Measurements from ENCODE around the gene IGSF9B.
A peak's percentile ranks its signal among the peaks of the same experiment; 100 is the strongest.
"Not testable (repeated sequence)": the region's sequence is repeated elsewhere in the genome, so short reads cannot be mapped to it uniquely, and the experiment has no call there.

IGSF9B gene, protein sequence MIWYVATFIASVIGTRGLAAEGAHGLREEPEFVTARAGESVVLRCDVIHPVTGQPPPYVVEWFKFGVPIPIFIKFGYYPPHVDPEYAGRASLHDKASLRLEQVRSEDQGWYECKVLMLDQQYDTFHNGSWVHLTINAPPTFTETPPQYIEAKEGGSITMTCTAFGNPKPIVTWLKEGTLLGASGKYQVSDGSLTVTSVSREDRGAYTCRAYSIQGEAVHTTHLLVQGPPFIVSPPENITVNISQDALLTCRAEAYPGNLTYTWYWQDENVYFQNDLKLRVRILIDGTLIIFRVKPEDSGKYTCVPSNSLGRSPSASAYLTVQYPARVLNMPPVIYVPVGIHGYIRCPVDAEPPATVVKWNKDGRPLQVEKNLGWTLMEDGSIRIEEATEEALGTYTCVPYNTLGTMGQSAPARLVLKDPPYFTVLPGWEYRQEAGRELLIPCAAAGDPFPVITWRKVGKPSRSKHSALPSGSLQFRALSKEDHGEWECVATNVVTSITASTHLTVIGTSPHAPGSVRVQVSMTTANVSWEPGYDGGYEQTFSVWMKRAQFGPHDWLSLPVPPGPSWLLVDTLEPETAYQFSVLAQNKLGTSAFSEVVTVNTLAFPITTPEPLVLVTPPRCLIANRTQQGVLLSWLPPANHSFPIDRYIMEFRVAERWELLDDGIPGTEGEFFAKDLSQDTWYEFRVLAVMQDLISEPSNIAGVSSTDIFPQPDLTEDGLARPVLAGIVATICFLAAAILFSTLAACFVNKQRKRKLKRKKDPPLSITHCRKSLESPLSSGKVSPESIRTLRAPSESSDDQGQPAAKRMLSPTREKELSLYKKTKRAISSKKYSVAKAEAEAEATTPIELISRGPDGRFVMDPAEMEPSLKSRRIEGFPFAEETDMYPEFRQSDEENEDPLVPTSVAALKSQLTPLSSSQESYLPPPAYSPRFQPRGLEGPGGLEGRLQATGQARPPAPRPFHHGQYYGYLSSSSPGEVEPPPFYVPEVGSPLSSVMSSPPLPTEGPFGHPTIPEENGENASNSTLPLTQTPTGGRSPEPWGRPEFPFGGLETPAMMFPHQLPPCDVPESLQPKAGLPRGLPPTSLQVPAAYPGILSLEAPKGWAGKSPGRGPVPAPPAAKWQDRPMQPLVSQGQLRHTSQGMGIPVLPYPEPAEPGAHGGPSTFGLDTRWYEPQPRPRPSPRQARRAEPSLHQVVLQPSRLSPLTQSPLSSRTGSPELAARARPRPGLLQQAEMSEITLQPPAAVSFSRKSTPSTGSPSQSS (N-terminal part only)

DNA sequence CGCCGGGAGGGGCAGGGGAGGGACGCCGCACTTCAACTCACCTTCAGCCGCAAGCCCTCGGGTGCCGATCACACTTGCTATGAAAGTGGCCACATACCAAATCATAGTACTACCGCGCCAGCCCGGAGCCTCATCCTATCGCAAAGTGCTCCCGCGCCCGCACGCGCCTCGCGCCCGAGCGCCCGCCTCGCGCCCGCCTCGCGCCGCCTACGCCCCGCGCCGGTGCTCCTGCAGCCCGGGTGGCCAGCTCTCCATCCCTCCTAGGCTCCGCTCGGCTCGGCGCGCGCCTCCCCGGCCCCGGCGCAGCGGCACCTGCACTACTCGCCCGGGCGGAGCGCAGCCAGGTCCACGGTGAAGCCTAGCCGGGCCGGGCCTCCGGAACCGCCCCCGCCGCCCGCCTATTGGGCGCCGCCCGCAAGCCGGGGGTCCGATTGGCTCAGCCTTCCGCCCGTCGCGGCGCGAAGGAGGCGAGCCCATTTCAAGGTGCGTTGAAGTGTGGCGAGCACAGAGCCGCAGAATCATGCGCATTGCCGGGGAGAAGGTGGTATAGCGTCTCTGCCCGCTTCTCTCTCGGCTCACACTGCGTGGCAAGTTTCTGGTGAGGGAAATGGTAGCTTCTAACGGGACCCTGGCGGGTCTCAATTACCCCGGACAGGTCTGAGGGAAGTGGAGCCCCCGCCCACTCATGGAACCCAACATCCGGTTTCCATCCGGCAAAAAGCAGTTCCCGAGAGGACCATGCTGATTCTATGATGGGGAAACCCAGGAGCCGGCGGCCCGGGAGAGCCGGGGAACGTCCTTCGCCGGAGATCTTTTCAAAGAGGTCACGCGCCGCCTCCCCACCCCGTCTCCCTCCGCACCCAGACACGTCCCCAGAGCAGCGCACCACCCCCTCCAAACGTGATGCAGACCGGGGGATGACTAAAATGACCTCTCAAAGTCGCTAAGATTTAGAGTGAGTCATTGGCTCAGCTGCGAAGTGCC lies at the start of gene IGSF9B:
Gene IGSF9B, minus strand, starts transcription at position 319 of the 984 bp plus-strand sequence. Its CDS starts 214 bp downstream, at position 105.
- peak; percentile 23 for DNase-seq (ENCODE audit: low read depth)

DNA sequence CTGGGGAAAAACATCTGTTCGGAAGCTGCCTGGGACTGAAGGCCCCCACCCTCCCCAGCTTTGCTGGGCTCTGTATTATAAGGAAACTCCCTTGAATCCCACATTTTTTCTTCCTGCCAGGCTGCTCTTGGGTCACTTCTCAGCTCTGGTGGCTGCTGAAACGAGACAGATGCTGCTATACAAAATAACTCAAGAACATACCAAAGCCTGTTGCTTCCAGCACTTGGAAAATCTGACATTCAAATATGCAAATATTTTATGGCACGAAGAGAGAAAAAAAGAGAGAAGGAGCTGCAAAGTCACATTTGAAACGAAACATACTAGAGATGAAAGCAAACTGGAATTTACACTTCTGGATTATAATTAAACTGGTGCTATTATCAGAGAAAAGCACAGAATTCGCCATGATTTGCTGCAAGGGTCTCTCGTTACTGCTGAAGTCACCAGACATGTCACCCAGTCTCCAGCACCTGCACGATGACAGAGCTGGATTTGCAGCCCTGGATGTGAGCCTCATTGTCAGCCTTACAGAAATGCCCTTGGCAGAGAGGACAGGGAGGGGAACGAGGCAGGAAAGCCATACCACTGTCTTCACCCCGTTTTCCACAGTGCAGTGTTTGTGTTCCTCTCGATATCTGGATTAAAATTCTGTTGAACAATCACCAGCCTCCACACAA lies 47.9 kb upstream of the IGSF9B start:
- no peak for DNase-seq (ENCODE audit: low read depth)

DNA sequence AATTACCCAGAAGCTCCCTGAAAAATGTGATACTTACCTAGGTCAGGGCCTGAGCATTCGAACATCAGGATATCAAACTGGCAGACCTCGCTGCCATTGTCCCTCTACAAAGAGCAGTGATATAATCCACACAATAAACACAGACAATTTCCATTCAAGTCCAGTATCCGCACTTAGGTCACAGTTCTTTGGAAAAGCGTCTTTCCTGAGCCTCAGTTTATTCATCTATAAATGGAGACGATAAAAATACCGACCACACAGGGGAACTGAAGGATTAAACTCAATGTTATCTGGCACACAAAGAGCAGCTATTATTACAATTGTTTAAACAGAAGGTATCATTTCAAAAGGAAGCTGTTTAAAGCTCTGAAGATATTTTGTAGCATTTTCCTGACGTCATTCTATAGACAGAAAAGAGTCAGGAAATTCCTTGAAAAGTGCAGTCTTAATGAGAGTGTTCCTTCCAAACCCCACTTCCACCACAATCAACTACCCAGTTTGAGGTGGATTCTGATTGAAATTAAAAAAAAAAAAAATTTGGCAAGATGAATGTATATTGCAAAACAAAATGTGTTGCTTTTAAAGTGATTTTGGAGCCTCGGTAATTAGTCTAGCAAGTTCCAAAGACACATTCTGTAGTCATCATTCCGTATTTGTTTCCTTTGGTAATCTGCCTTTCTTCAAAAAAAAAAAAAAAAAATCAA lies 47.2 kb upstream of the IGSF9B start:
- DNase-seq (ENCODE audit: low read depth), result no peak

DNA sequence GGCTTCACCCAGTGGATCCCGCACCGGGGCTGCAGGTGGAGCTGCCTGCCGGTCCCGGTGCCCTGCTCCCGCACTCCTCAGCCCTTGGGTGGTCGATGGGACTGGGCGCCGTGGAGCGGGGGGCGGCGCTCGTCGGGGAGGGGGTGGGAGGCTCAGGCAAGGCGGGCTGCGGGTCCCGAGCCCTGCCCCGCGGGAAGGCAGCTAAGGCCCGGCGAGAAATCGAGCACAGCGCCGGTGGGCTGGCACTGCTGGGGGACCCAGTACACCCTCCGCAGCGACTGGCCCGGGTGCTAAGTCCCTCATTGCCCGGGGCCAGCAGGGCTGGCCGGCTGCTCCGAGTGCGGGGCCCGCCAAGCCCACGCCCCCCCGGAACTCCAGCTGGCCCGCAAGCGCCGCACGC lies 46.1 kb upstream of the IGSF9B start:
- DNase-seq (ENCODE audit: low read depth), result not testable (repeated sequence)

DNA sequence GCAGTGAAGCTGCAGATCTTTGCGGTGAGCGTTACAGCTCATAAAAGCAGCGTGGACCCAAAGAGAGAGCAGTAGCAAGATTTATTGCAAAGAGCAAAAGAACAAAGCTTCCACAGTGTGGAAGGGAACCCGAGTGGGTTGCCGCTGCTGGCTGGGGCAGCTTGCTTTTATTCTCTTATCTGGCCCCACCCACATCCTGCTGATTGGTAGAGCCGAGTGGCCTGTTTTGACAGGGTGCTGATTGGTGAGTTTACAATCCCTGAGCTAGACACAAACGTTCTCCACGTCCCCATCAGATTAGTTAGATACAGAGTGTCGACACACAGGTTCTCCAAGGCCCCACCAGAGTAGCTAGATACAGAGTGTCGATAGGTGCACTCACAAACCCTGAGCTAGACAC lies 45.6 kb upstream of the IGSF9B start:
- not testable (repeated sequence) for DNase-seq (ENCODE audit: low read depth)

DNA sequence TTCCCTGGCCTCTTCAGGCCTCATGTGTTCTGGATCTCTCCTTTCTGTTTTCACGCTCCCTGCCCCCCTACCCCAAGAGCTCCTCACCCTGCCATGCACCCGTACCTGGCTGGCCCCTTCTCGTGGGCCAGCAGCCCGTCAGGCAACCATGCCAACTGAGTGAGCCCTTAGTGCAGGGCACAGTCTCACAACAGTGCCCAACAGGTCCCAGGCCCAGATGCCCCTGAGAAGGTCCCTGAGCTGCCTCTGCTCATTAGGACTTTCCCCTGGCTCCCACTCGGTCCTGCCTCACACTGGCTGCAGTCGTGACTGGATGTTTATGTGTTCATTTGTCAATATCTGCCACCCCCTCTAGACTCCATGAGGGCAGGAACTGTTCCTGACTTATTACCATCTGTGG lies 44.8 kb upstream of the IGSF9B start:
- no peak for DNase-seq (ENCODE audit: low read depth)

DNA sequence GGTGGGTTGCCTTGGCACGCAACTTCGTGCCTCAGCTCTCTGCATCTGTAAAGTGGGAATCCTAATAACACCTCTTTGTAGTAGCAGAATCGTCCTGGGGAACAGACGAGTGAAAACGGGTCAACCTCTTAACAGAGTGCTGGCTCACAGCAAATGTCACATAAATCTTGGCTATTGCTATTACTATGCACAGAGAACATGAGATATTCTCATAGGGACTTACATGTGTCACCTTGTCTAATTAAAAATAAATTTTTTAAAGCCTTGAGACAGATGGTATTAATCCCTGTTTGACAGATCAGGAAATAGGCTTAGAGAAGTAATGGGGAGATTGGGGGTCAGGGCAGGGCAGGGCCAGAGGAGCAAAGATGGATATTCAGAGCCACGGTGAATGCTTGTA lies 44.3 kb upstream of the IGSF9B start:
- no peak for DNase-seq (ENCODE audit: low read depth)

DNA sequence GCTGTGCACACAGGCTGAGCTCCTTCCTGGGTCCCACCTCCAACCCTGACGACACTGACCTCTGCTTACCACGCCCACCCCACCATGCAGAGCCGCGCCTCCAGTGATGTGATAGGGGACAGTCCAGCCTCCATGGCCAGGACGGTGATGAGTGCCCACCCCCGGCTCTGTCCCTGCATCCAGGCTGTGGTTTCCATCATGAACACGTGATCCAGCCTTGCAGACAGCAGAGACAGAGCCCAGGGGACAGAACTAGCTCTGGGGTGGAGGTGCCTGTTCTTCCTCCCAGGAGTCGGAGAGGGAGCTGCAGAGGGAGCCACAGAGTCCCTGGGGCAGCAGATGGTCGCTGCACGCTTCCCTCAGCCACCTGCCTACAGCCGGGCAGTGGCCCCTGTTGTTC lies 42.6 kb upstream of the IGSF9B start:
- DNase-seq (ENCODE audit: low read depth), result no peak

DNA sequence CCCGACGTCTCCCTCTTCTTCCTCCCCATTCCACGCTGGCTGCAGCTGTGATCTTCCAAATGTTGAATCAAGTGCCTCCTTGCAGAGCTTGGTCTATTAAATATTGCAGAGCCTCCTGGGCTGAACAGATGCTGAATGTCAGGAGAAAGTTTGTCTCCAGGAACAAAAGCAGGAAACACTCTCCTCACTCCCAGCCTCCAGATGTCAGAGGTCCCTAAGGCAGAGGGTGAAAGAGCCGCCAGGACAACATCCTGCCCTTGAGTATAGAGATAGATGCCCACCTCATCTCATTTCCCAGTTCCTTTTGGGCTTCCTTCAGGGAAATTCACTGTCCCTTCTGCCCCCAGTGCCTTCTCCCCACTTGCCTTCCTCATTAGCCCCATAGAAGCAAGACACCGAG lies 40.8 kb upstream of the IGSF9B start:
- DNase-seq (ENCODE audit: low read depth), result no peak

DNA sequence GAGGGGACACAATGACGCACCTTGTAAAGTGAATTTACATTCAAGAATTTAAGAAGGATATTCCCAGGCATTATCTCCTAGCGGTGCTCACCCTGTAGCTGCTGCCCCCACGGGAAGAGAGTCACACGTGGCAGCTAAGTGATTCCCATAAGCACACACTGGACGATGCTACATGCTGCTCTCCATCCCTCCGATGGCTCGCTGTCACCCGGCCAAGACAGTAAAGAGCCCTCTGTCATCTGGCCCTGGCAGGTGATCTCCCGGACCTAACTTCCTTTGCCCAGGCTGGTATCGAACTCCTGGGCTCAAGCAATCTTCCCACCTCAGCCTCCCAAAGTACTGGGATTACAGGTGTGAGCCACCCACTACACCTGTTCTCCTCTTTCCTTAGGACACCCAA lies 39.9 kb upstream of the IGSF9B start:
- no peak for DNase-seq (ENCODE audit: low read depth)

DNA sequence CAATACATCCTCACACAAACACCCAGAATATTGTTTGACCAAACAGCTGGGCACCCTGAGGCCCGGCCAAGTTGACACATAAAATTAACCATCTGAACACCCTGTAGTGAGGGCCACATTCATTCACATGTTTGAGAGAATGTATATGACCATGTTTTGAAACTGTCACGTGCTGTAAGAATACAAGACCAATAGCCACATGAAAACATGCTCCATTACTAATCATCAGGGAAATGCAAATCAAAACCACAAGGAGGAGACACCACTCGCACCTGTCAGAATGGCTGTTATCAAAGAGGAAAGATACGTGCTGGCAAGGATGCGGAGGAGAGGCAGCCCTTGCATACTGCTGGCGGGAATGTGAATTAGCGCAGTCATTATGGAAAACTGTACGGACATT lies 38.3 kb upstream of the IGSF9B start:
- no peak for DNase-seq (ENCODE audit: low read depth)

DNA sequence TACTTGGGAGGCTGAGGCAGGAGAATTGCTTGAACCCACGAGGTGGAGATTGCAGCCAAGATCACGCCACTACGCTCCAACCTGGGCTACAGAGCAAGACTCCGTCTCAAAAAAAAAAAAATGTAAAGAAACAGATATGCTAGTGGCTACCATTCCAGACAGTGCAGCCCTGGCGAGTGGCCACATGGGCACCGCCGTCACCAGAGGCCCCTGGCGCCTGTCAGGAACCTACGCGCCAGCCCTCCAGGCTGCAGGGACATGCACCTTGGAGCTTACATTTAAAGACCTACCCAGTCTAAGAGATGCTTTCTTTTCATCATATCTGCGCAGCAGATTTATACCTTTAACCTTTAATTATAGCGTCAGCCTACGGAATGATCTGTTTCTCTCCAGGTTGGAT lies 37.2 kb upstream of the IGSF9B start:
- no peak for DNase-seq (ENCODE audit: low read depth)

DNA sequence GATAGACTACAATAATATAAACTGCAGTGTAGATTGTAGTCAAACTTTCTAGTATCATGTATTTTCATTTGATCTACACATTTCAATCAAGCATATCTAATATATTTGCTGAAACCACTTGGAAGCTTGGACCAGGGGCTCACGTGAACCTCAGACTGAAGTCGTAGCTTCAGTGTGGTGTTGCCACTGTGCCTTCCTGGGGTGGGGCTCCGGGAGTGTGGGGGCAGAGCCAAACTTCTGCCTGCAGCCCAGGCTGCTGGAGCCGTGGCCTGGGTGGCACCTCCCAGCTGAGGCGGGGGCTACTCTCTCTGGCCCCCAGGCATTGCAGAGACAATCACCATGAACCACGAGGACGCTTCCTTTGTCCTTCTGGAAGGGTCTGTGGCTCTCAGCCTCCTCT lies 36.3 kb upstream of the IGSF9B start:
- DNase-seq (ENCODE audit: low read depth), result no peak

DNA sequence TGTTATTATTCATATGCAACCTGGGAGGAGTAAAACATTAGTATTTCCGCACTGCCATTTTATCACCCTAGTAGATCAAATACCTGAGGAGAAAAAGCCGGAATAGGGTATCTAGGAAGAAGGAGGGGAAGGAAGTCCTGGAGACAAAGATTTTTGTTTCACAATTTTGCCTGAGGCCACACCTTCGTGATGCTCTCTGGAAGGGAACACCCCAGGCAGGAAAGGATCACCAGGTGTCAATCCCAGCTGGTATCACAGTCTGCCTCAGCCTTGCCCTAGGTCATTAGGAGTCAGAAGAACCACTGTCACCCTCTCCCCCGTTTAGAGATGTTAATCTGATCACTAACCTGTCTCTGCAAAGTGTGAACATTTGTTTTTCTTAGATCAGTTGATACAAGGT lies 35.4 kb upstream of the IGSF9B start:
- DNase-seq (ENCODE audit: low read depth), result no peak

DNA sequence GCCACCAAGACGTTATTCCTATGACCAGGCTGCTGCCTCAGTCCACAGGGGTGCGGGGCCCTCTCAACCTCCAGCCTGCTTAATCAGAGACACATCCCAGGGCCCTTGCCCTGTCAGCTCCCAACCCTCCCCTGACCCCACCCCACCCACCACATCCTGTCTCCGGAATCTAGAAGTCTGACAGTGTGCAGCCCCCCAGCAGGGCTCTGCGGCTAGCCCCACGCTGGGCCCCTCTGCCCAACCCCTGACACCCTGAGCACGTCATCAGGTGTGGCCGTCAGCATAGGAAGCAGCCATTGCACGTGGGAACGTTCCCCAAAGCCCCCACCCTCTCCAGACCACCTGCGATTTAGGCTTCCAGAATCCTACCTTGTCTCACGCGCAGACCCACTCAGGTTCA lies 34.3 kb upstream of the IGSF9B start:
- no peak for DNase-seq (ENCODE audit: low read depth)

DNA sequence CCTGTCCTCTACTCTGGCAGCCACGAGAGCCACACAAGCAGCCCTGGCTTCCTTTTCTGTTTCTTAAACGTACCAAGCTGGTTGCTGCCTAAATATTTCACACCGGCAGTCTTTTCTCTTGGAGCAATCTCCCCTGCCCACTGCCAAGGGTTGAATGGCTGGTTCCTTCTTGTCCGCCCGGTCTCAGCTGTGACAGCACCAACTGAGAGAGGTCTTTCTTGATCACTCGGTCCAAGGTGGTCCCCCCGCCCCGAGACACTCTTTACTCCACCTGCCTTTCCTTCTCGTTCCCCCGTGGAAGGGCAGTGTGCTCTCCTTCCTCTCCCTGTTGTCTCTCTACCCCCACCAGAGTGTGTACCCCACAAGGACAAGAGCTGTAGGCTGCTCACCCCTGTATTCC lies 33.7 kb upstream of the IGSF9B start:
- DNase-seq (ENCODE audit: low read depth), result no peak

DNA sequence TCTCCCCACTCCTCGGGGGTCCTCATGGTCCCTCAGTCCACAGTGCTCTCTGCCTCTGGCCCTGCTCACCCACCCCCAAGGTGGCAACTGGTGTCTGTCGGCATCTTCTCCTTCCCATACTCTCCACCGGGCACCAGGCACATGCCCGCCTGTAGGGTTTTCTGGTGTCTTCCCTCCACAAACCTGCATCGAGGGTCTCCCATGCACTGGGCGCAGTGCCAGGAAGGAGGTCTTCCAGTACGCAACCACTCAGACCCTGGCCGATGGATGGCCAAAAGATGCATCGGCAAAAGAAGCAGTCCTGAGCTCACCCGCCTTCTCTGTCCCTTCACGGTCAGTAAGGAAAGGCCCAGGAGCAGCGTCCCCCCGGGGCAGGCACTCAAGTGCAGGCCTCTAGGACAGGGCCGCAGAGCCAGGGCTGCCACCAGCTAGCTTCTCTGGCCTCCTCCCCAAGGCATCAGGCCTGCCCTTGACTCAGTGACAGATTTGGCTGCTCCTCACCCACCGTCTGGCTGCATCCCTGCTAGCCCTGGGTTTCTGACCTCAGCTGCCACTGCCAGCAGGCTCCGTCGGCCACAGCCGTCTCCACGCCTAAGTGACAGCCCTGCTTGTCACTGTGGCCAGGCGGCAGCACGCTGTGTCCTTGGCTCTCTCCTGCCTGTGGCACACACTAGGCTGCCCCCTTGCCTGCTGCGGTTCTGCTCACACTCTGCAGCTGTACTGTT lies 32.1 kb upstream of the IGSF9B start:
- DNase-seq (ENCODE audit: low read depth), result no peak

DNA sequence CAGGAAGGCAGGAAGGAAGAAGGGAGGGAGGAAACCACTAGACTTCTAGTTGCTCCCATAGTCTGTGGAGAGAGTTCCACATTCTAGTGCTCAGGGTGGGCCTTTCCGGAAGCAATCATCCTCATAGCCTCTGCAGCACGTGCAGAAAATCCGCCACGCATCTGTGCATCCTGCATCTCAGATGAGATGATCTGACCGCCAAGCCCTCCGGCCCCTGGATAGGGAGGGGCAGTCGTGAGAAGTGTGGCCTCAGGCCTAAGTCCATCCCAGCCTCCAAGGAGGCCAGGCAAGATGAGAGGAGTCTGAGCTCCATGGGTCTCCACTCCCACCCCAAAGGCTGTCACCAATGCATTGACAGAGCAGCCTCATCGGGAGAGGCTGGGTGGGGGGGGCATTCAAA lies 30.4 kb upstream of the IGSF9B start:
- DNase-seq (ENCODE audit: low read depth), result no peak
